ENCODE measurements around the gene IL1RL2.

Gene IL1RL2

DNA sequence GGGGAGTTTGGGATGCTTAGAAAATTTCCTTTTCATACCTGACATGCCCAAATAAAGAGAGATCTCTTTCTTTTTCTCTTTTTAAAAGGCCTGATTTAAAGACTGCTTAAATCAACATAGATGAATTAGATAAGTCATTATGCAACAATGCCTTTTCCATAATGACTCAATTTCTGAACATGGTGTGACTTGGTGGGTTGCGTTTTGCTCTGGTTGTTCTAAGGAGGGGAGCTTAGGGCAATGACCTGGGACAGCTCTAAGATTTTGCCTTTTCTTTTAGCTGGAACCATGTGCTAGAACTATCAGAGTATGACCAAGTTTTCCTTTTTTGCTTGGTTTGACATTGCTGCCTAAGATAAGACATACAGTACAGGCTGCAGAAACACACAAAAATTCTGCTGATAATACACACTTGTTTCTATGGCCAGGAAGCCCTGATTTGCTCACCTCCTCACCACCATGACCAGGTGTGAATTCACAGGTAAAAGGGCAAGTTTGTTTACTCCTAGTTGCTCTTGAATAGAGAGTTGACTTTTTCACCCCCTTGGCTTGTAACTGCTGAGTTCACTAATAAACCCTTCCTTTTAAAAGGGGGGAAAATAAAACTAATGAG, 66.4 kb downstream of the IL1RL2 start:
- H3K9me2 ChIP-seq (replicated peaks; ENCODE audit: insufficient read depth, low read length) = no peaks in the 10 kb centered on the region
- H3K9me3 ChIP-seq (replicated peaks; ENCODE audit: insufficient read depth, low read length) = no peaks in the 10 kb centered on the region
- H3K36me3 ChIP-seq (replicated peaks; ENCODE audit: insufficient read depth, low read length) = no peaks in the 10 kb centered on the region
- TF ChIP-seq EZH2phosphoT487 (IDR thresholded peaks at IDR 0.05; ENCODE audit: low read length) = no peak
- TF ChIP-seq EZH2 (optimal IDR thresholded peaks at IDR 0.05; ENCODE audit: low read depth, low read length) = no peak
- TF ChIP-seq, protein P1, sequence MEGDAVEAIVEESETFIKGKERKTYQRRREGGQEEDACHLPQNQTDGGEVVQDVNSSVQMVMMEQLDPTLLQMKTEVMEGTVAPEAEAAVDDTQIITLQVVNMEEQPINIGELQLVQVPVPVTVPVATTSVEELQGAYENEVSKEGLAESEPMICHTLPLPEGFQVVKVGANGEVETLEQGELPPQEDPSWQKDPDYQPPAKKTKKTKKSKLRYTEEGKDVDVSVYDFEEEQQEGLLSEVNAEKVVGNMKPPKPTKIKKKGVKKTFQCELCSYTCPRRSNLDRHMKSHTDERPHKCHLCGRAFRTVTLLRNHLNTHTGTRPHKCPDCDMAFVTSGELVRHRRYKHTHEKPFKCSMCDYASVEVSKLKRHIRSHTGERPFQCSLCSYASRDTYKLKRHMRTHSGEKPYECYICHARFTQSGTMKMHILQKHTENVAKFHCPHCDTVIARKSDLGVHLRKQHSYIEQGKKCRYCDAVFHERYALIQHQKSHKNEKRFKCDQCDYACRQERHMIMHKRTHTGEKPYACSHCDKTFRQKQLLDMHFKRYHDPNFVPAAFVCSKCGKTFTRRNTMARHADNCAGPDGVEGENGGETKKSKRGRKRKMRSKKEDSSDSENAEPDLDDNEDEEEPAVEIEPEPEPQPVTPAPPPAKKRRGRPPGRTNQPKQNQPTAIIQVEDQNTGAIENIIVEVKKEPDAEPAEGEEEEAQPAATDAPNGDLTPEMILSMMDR (IDR thresholded peaks at IDR 0.05; ENCODE audit: low read length) = no peak
- H3K79me2 ChIP-seq (ENCODE audit: low read length) = no peaks in the 10 kb centered on the region
- no peak for DNase-seq
- no peak overlapping the region for H2AFZ ChIP-seq (ENCODE audit: low read length)
- H3K9ac ChIP-seq (ENCODE audit: low read length) = no peak overlapping the region
- no peaks in the 10 kb centered on the region for H3K27me3 ChIP-seq (replicated peaks; ENCODE audit: insufficient read depth, low read length)
- no peak overlapping the region for H3K4me3 ChIP-seq (ENCODE audit: low read length)
- H4K20me1 ChIP-seq (ENCODE audit: insufficient read depth, low read length) = no peaks in the 10 kb centered on the region
- no peak overlapping the region for H3K27ac ChIP-seq (ENCODE audit: low read length)
- H3F3A ChIP-seq (ENCODE audit: insufficient read depth, low read length) = no peaks in the 10 kb centered on the region
- no peak overlapping the region for H3K4me2 ChIP-seq (ENCODE audit: low read depth, low read length)
- H3K4me1 ChIP-seq (ENCODE audit: low read length) = 0 out of 2 replicates have a peak, but pooled peaks cover 3% of the 10 kb centered on the region

DNA sequence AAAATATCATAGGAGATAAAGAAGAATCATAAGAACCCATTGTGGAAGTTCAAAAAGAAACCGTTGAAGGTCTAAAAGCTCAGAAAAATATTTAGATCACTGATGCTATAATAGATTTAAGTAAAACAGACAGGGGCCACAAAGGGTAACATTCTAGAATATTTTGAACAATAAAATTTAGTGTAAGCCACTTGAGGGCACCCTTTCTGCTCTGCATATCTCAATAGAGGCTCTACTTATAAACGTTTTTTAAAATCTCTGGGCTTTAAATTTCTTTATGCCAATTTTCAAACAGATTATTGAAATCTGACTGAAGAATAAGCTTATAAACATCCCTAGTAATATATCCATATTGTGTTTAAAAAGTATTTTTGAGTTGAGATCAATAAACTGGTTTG, 66.9 kb downstream of the IL1RL2 start:
- H3K4me1 ChIP-seq (ENCODE audit: low read length) = 0 out of 2 replicates have a peak, but pooled peaks cover 3% of the 10 kb centered on the region

DNA sequence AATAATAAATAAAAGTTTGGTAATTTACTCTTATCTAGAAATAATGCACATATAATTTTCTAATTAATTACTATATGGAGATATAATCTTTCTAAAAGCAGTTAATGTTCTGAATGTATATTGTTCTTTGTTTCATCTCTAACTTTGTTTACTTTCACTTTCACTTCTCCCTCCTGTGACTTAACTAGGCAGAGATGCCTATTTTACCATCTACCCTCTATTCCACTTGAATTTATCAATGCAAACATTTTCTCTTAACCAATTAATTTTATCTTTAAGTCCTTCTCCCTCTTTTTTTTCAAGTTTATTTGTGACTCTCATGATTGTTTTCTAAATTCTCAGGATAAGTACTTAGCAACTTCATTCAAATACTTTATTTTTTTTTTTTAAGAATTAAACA, 69.5 kb downstream of the IL1RL2 start:
- H3K27ac ChIP-seq (ENCODE audit: low read length) = no peak overlapping the region
- H3K36me3 ChIP-seq (replicated peaks; ENCODE audit: insufficient read depth, low read length) = no peaks in the 10 kb centered on the region
- H4K20me1 ChIP-seq (ENCODE audit: insufficient read depth, low read length) = no peaks in the 10 kb centered on the region
- H3F3A ChIP-seq (ENCODE audit: insufficient read depth, low read length) = no peaks in the 10 kb centered on the region
- H3K9me3 ChIP-seq (replicated peaks; ENCODE audit: insufficient read depth, low read length) = no peaks in the 10 kb centered on the region
- no peak overlapping the region for H3K9ac ChIP-seq (ENCODE audit: low read length)
- 0 out of 2 replicates have a peak overlapping the region, but pooled peaks have one; percentile 19 for H3K4me2 ChIP-seq (ENCODE audit: low read depth, low read length)
- peak; percentile 29 for DNase-seq
- no peaks in the 10 kb centered on the region for H3K9me2 ChIP-seq (replicated peaks; ENCODE audit: insufficient read depth, low read length)
- no peak overlapping the region for H3K4me3 ChIP-seq (ENCODE audit: low read length)
- 0 out of 2 replicates have a peak, but pooled peaks cover 3% of the 10 kb centered on the region for H3K4me1 ChIP-seq (ENCODE audit: low read length)
- H3K79me2 ChIP-seq (ENCODE audit: low read length) = no peaks in the 10 kb centered on the region
- no peaks in the 10 kb centered on the region for H3K27me3 ChIP-seq (replicated peaks; ENCODE audit: insufficient read depth, low read length)
- no peak for TF ChIP-seq EZH2phosphoT487 (IDR thresholded peaks at IDR 0.05; ENCODE audit: low read length)
- TF ChIP-seq EZH2 (optimal IDR thresholded peaks at IDR 0.05; ENCODE audit: low read depth, low read length) = no peak
- TF ChIP-seq, protein P1 (IDR thresholded peaks at IDR 0.05; ENCODE audit: low read length) = no peak
- H2AFZ ChIP-seq (ENCODE audit: low read length) = no peak overlapping the region

More for the DNA sequence above, 66.9 kb downstream of the IL1RL2 start:
- no peak for DNase-seq
- Histone ChIP-seq H2AFZ (ENCODE audit: low read length) (no peak overlapping the region), H3K27ac (ENCODE audit: low read length) (no peak overlapping the region), H3K4me3 (ENCODE audit: low read length) (no peak overlapping the region), H3K9ac (ENCODE audit: low read length) (no peak overlapping the region), H4K20me1 (ENCODE audit: insufficient read depth, low read length) (no peaks in the 10 kb centered on the region), H3K79me2 (ENCODE audit: low read length) (no peaks in the 10 kb centered on the region), H3K4me2 (ENCODE audit: low read depth, low read length) (no peak overlapping the region), H3K9me2 (replicated peaks; ENCODE audit: insufficient read depth, low read length) (no peaks in the 10 kb centered on the region), H3K36me3 (replicated peaks; ENCODE audit: insufficient read depth, low read length) (no peaks in the 10 kb centered on the region), H3K9me3 (replicated peaks; ENCODE audit: insufficient read depth, low read length) (no peaks in the 10 kb centered on the region), H3F3A (ENCODE audit: insufficient read depth, low read length) (no peaks in the 10 kb centered on the region), H3K27me3 (replicated peaks; ENCODE audit: insufficient read depth, low read length) (no peaks in the 10 kb centered on the region)
- TF ChIP-seq, protein P1 (IDR thresholded peaks at IDR 0.05; ENCODE audit: low read length) = no peak; the same call in 1 of the 2 replicates
- TF ChIP-seq EZH2 (optimal IDR thresholded peaks at IDR 0.05; ENCODE audit: low read depth, low read length) = no peak
- TF ChIP-seq EZH2phosphoT487 (IDR thresholded peaks at IDR 0.05; ENCODE audit: low read length) = no peak
